OCI-LY3 (cell line): ENCODE results near the gene NT5C2.
"Not testable (repeated sequence)": the region's sequence is repeated elsewhere in the genome, so short reads cannot be mapped to it uniquely, and the experiment has no call there.

ENCODE experiments used
- EZH2phosphoT487 ChIP-seq: fragments of 200-600 bp; shearing (Covaris generic); IDR thresholded peaks from 2 replicates; pipeline ENCODE4 v1.6.1; 2018; ENCODE audit warnings: antibody characterized with exemption, mixed run types, low read depth
- TF ChIP-seq, protein P1 (sequence below): fragments of 200-600, 300-600 bp; sonication (generic); IDR thresholded peaks from 2 replicates; pipeline ENCODE4 v1.5.1; 2014; ENCODE audit warnings: antibody characterized with exemption, low read length, low read depth

DNA sequence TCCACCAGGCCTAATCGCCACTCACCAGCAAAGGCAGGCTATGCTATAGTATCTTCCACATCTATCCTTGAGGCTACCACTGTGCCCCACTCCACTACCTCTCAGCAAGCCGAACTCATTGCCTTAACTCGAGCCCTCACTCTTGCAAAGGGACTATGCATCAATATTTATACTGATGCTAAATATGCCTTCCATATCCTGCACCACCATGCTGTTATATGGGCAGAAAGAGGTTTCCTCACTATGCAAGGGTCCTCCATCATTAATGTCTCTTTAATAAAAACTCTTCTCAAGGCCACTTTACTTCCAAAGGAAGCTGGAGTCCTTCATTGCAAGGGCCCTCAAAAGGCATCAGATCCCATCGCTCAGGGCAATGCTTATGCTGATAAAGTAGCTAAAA is 17.2 kb upstream of the NT5C2 start:
- TF ChIP-seq, protein P1, sequence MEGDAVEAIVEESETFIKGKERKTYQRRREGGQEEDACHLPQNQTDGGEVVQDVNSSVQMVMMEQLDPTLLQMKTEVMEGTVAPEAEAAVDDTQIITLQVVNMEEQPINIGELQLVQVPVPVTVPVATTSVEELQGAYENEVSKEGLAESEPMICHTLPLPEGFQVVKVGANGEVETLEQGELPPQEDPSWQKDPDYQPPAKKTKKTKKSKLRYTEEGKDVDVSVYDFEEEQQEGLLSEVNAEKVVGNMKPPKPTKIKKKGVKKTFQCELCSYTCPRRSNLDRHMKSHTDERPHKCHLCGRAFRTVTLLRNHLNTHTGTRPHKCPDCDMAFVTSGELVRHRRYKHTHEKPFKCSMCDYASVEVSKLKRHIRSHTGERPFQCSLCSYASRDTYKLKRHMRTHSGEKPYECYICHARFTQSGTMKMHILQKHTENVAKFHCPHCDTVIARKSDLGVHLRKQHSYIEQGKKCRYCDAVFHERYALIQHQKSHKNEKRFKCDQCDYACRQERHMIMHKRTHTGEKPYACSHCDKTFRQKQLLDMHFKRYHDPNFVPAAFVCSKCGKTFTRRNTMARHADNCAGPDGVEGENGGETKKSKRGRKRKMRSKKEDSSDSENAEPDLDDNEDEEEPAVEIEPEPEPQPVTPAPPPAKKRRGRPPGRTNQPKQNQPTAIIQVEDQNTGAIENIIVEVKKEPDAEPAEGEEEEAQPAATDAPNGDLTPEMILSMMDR = not testable (repeated sequence)
- not testable (repeated sequence) for TF ChIP-seq EZH2phosphoT487
